NOMO-1 treated with DMSO at 0.1 percent for 48 hours (cell line): ENCODE results near the gene EPHB2.

ENCODE experiments used
- DNase-seq: peaks from one replicate; lab custom pipeline; 2025; ENCODE audit not compliant: unreplicated experiment; lab: John Stamatoyannopoulos, UW

The EPHB2 gene

GRCh38 chr1:22777388-22778057 is 66.9 kb downstream of the EPHB2 start:
- DNase-seq, result no peak

GRCh38 chr1:22778408-22778807 is 67.8 kb downstream of the EPHB2 start:
- DNase-seq, result no peak

- DNase-seq, result no peak
Measured at GRCh38 chr1:22778862-22779520, 68.4 kb downstream of the EPHB2 start.

GRCh38 chr1:22780696-22781095 is 70.1 kb downstream of the EPHB2 start:
- DNase-seq, result no peak

DNA sequence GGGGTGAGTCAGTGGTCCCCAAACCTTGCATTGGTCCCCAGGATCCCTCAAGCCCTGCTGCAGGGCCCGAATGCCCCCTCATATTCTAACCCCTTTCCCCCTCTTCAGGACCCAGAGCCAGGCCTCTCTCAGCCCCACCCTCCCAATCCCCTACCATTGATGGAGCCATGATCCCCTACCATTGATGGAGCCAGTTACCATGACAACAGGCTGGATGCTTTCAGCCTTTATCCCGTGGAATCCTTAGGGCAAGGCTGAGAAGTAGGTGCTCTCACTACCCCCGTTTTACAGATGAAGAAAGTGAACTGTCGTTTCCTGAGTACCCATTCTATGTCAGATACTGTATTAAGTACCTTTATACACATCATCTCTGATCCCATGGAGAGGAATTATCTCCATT is 70.8 kb downstream of the EPHB2 start:
- no peak for DNase-seq

DNA sequence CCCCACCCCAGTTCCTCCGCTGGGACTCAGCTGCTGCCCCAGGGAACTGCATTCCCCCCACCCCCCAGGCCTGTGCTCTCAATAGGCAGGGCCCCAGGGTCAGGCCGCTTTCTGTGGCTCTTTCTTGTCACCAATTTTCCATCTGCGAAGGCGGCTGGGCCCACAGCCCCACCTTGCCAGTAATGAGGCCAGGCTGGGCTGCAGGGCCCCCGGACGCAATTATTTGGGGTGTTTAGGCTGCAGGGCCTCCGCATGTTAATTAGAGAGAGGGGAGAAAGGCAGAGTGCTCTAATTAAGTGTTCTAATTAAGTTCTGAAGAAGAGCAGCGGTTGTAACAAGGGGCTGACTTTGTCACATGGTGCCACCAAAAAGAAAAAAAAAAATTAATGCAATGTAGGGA is 71.8 kb downstream of the EPHB2 start:
- DNase-seq, result no peak

GRCh38 chr1:22784317-22784716 is 73.7 kb downstream of the EPHB2 start:
- DNase-seq, result no peak

DNA sequence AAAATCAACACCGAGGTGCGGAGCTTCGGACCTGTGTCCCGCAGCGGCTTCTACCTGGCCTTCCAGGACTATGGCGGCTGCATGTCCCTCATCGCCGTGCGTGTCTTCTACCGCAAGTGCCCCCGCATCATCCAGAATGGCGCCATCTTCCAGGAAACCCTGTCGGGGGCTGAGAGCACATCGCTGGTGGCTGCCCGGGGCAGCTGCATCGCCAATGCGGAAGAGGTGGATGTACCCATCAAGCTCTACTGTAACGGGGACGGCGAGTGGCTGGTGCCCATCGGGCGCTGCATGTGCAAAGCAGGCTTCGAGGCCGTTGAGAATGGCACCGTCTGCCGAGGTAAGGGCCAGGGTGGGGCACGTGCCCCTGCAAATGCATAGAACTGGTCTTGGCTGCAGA is 74.1 kb downstream of the EPHB2 start:
- DNase-seq, result no peak

DNA sequence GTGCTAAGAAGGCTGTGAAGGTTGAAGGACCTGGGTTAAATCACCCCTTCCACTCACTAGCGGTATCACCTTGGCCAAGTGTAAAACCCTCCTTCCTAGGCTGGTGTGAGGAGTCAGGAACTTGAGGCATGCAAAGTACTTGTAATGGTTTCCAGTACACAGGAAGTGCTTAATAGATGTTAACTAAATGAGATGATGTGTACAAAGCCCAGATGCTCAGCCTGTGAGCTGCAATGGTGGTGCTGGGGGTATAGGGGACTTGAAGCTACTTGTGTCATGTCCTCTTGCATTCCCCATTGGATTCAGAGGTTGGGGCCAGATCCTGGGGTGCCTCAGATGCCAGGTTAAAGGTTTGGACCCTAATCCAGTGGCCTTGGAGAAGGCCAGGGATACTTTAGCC is 75.5 kb downstream of the EPHB2 start:
- DNase-seq, result no peak

GRCh38 chr1:22786719-22787489 is 76.3 kb downstream of the EPHB2 start:
- no peak for DNase-seq

GRCh38 chr1:22787636-22788035 is 77.0 kb downstream of the EPHB2 start:
- no peak for DNase-seq

DNA sequence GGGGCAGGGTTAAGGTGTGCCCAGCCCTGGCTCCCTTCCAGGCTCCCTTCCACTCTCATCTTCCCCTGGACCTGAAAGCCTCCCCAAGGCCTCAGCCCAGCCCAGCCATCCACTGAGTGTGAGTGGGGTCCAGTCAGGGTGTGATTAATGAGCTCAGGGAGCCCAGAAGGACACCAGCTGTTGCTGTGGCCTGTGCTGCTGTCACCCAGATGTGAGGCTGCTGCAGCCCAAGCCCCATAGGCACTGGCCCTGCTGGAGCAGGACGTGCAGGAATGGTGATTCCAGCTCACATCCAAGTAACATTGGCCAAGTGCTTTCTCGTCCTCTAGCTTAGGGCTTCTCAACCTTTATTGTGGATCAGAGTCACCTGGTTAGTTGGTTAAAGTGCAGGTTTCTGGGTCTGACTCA is 77.6 kb downstream of the EPHB2 start:
- DNase-seq, result no peak

DNA sequence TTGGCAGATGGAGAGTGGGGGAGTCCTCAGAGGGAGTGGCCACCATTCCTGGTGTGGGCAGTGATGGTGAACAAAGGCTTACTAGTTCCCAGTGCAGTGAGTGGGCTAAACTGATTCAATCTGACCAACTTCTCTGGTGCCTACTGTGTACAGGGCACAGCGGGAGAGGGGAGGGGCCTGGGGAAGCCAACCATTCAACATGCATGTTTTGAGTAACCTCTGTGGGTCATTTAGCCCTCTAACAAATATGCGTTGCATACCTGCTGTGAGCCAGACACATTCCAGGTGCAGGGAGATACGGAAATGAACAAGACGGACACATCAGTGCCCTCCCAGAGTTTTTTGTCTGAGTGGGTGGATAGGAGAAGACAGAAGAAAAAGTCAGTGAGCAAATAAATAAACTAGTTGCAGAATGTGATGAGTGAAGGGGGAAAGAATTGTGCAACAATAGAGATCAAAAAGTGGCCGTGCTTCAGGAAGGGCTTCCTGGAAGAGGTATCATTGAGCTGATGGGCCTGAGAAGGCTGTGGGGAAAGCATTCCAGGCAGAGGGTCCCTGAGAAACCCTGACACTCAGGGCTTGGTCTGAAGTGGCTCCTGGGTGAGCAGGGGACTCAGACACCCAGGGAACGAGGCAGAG is 78.8 kb downstream of the EPHB2 start:
- no peak for DNase-seq

- no peak for DNase-seq
Measured at GRCh38 chr1:22790232-22791008, 79.8 kb downstream of the EPHB2 start.

GRCh38 chr1:22791831-22792347 is 81.2 kb downstream of the EPHB2 start:
- DNase-seq, result no peak

- no peak for DNase-seq
Measured at GRCh38 chr1:22792396-22793160, 81.9 kb downstream of the EPHB2 start.

GRCh38 chr1:22793647-22794046 is 83.0 kb downstream of the EPHB2 start:
- DNase-seq, result no peak

DNA sequence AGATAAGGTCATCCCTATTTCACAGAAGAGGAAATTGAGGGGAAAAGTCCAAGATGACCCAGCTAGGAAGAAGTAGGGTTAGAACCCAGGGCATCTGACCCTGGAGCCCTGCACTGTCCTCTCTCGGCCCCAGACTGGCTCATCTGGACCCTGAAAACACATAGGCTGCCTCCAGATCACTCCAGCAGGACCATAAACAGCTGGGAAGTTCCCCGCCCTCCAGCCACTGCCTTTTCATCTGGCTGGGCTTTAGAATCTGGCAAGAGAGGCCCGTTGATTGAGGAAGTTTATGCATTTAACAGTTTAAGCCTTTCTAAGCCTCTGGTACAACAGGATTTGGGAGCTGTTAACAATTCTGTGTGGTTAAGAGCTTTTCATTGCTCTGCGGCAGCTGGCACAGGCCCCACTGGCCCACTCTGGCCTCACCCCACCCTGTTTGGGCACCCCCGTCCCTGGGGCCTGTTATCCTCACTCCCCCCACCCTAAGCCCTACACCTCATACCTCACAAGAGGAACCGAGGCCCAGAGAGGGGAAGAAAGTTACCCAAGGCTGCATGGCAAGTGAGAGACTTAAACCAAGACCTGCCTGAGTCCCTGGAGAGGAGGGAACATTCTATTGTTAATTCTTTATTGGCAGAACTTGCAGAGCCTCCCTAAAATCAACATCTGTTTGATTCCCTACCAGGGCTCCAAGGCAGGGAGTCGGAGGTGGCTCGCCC is 84.2 kb downstream of the EPHB2 start:
- no peak for DNase-seq

DNA sequence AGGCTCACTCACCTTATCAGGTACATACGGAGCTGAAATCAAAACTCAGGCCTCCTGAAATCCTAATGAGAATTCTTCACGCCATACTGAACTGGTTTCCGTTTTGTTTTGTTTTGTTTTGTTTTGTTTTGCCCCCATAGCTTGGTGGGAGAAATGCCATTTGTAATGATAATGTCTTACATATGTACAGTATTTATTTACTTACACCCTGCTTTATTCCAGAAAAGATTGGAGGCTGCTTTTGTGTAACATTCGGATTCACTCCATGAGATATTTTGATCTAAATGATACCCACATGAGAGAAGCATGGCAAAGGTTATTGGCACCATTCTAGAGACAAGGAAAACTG is 84.7 kb downstream of the EPHB2 start:
- DNase-seq, result no peak
